DOHH2 (cell line): ENCODE data around the gene LCE1C.

Source experiments
- EZH2phosphoT487 ChIP-seq: fragments of 200-600 bp; sonication (generic); IDR thresholded peaks from 2 replicates; pipeline ENCODE4 v1.6.1; 2017; ENCODE audit warnings: borderline replicate concordance, mild to moderate bottlenecking, antibody characterized with exemption, low read length, moderate library complexity, mixed read lengths
- TF ChIP-seq, protein P1 (sequence below): fragments of 200-600 bp; sonication (generic); IDR thresholded peaks from one replicate; pipeline ENCODE4 v1.5.1; 2014; ENCODE audit warnings: antibody characterized with exemption, mild to moderate bottlenecking, low read depth, low read length; ENCODE audit not compliant: poor library complexity, severe bottlenecking

DNA sequence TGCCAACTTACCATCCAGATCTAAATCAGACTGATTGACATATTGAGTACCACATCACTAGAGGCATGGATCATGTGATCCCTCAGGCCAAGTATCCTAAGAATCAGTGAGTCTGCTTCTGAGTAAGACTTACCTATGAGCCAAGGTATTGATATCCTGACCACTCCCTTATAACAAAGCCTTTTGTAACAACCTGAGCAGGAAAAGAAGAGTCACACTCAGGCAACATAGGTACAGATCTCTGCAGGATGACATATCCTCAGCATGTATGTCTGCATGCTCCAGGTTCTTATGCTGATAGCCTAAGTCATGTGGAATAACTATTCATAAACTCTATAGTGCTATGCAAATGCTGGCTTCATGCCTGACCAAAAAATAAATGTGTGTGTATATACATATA is 18.5 kb upstream of the LCE1C start:
- TF ChIP-seq, protein P1, sequence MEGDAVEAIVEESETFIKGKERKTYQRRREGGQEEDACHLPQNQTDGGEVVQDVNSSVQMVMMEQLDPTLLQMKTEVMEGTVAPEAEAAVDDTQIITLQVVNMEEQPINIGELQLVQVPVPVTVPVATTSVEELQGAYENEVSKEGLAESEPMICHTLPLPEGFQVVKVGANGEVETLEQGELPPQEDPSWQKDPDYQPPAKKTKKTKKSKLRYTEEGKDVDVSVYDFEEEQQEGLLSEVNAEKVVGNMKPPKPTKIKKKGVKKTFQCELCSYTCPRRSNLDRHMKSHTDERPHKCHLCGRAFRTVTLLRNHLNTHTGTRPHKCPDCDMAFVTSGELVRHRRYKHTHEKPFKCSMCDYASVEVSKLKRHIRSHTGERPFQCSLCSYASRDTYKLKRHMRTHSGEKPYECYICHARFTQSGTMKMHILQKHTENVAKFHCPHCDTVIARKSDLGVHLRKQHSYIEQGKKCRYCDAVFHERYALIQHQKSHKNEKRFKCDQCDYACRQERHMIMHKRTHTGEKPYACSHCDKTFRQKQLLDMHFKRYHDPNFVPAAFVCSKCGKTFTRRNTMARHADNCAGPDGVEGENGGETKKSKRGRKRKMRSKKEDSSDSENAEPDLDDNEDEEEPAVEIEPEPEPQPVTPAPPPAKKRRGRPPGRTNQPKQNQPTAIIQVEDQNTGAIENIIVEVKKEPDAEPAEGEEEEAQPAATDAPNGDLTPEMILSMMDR: no peak
- no peak for TF ChIP-seq EZH2phosphoT487
